SK-N-MC (cell line): ENCODE measurements around the gene NKD2.

Experiments
- EZH2 ChIP-seq: fragments of 200-600 bp; sonication (generic); IDR thresholded peaks from one replicate; pipeline ENCODE4 v1.6.1; 2017; ENCODE audit warnings: antibody characterized with exemption
- FOXP2 ChIP-seq: optimal IDR thresholded peaks from 2 replicates; pipeline ENCODE3; 2011; ENCODE audit warnings: mild to moderate bottlenecking, moderate library complexity; ENCODE audit not compliant: insufficient read depth; ENCODE audit errors: extremely low read length, control extremely low read depth
- POLR2AphosphoS5 ChIP-seq: IDR thresholded peaks from 2 replicates; pipeline ENCODE4 v1.6.1; 2012; ENCODE audit warnings: mild to moderate bottlenecking, low read depth, low read length, borderline replicate concordance

DNA sequence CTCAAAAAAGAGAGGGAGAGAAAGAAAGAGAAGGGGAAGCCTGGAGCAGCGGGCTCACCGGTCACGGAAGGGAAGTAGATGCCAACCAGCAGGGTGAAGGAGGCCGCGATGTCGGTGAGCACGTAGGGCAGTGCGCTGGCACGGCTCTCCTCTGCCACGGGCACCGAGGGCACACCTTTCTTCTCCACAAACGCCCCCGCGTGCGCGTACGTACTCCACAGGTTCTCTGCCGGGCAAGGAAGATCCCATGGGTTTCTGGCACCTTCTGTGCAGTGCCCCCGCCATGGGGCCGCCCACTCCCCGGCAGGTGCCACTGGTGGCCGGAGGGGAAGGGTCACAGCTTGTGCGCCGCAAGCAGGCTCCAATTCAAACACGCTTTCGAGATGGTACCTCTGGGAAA, 72.9 kb downstream of the NKD2 start:
- no peak for TF ChIP-seq EZH2
- TF ChIP-seq POLR2AphosphoS5 = no peak
- no peak for TF ChIP-seq FOXP2
